NCI-H1694 treated with DMSO at 0.1 percent for 48 hours (cell line): Measurements from ENCODE around the gene RPS14.
A peak's percentile ranks its signal among the peaks of the same experiment; 100 is the strongest.
"Not testable (repeated sequence)": the region's sequence is repeated elsewhere in the genome, so short reads cannot be mapped to it uniquely, and the experiment has no call there.

ENCODE experiments used
- DNase-seq: peaks from one replicate; lab custom pipeline; 2025; lab: John Stamatoyannopoulos, UW

RPS14 gene

DNA sequence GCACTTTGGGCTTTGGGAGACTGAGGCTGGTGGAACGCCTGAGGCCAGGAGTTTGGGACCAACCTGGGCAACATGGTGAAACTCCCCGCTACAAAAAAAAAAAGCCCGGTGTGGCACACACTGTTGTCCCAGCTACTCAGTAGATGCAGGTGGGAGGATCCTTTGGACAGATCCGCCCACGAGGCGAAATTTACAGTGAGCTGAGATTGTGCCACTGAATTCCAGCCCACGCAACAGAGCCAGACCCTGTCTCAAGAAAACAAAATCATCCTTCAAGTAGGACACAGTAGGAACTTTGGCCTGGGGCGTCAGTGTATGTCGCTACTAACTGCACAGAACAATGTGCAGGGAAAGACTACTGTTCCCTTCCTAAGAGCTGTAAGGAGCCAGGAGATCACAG, 4.8 kb downstream of the RPS14 start:
- no peak for DNase-seq

DNA sequence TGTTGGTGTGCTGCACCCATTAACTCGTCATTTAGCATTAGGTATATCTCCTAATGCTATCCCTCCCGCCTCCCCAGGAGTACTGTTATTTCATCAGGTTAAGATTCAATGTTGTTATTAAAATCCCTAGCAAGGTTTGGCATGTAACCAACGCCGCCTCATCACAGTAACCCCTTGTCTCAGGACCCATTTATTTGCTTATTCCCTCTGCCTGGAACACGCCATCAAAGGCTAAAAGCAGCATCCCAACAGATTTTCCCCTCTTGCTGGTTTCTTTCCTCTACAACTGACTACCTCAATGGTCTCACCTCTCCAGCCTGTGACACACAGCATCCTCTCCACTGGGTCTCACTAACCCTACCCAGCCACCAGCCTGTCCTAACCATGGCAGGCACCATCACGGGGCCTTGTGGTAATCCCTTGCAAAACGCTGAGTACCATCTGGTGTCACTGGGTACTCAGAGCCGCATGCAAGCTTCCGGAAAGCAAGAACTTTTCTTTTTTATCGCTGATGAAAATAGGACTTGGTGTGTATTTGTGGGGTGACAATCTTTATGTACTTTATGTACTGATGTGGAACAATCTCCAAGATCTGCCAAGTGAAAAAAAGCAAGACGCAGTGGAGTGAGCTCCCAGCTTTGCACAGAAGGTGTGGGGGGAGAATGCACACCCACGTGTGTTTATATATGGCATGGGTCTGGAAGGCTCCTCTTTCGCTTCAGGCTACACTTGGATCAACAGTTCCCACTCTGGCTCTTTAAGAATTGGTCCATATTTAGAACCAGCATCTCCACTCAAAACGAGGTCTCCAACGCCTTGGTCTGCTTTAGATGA, 6.1 kb downstream of the RPS14 start:
- DNase-seq: no peak

DNA sequence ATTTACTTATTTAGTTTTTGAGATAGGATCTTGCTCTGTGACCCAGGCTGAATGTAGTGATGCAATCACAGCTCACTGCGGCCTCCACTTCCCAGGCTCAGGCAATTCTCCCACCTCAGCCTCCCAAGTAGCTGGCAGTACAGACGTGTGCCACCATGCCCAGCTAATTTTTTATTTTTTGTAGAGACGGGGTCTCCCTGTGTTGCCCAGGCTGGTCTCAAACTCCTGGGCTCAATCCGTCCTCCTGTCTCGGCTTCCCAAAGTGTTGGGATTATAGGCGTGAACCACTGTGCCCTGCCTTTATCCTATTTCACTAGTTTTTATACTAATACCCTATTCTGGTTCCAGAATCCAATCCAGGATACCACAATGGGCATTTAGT, 6.8 kb downstream of the RPS14 start:
- DNase-seq: no peak

DNA sequence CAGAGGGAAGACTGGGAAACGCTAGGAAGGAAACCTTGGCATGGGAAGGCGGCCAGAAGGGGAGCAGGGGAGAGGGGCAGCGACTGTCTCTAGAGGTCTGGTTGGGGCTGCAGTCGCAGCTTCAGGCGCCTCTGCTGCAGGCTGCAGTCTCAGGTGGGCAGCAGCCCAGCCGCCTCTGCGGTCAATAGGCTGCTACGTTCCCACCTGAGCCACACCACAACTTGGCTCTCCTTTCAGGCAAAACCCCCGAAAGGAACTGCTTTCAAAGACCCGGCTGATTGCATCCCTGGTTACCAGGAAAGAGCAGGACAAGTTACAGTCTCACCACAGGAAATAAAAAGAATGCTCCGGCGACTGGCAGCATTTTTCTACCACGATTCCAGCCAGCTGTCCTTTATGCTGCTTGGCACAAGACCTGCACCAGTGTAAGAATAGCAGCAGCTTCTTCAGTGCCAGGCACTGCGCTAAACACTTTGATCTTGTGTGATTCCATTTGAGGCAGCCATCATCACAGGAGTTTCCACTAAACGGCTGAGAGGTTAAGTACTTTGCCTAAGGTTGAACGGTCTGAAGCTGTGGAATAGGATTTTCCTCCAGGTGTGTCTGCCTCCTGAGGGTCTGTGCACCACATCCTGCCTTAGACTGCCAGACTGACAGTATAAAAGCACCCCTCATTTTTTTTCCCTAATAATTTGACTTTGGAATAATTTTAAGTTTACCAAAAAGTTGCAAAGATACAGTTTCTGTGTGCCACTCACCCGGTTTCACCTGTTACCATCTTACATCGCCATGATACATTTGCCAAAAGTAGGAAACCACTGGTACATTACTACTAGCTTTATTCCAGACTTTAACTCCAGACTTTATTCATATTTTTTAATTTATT, 7.5 kb downstream of the RPS14 start:
- no peak for DNase-seq

DNA sequence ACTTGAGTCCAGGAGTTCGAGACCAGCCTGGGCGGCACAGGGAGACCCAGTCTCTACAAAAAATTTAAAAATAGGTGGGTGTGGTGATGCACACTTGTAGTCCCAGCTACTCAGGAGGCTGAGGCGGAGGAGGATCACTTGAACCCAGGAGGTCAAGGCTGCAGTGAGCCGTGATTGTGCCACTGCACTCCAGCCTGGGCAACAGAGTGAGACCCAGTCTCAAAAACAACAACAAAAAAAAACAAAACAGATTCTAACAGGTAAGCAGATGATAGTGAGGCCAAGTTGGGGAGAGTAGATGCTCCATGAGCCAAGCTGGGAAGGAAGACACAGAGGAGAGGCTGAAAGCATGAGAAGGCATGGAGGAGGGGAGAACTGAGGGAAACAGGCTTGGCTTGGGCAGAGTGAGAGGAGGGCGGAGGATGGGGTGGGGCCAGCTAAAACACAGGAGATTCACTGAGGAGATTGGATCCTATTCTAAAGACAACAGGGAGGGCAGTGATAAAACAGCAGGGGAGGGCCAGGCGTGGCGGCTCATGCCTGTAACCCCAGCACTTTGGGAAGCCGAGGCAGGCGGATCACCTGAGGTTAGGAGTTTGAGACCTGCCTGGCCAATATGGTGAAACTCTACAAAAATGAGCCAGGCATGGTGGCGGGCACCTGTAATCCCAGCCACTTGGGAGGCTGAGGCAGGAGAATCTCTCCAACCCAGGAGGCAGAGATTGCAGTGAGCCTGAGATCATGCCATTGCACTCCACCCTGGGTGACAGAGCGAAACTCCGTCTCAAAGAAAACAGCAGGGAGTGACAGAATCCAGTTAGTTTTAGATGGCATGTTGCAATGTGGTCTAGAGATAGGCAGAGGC, 8.4 kb downstream of the RPS14 start:
- no peak for DNase-seq

DNA sequence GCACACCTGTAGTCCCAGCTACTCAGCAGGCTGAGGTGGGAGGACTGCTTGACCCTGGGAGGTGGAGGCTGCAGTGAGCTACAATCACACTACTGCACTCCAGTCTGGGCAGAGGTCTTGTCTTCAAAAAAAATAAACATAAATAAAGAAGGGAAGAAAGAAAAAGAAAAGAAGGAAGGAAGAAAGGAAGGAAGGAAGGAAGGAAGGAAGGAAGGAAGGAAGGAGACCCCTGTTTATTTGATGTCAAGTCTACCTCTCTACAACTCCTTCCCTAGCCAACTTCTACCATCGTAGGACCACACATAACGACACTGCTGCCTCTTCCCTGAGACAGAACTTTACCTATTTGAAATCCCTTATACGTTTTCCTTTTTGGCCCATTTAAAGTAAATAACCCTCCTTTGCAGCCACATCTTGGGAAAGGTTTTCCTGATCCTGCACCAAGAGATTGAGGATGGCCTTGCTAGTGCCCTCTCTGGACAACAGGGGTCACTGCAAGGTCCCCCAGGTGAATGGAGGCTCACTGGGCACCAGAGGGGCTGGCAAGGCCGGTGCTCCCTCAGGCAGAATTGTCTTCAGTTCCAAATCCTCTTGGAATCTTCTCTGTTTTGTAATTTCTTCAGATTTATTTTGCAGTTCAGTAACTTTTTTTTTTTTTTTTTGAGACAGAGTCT, 10.5 kb downstream of the RPS14 start:
- no peak for DNase-seq

DNA sequence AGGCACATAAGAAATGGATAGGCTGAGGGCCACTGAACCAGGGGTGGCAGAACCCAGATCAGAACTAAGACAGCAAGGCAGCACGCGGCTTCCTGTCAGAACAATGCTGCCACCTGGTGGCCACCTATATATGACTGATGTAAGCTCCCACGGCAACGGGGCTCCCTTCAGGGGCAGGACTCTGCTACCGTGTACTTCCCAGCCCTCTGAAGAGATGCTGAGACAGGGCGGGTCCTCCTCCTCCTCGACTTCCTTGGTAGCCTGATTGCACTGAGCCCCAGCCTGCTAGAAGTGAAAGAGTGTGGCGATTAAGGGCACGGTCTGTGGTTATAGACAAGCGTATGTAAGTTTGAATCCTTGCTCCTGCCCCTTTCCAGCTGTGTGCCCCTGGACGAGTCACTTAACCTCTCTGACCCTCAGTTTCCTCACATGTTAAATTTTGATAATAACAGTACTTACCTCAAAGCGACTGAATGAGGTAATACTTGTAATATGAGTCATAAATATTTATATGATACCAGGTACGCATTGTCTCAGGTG, 13.3 kb downstream of the RPS14 start:
- DNase-seq: peak; percentile 75

DNA sequence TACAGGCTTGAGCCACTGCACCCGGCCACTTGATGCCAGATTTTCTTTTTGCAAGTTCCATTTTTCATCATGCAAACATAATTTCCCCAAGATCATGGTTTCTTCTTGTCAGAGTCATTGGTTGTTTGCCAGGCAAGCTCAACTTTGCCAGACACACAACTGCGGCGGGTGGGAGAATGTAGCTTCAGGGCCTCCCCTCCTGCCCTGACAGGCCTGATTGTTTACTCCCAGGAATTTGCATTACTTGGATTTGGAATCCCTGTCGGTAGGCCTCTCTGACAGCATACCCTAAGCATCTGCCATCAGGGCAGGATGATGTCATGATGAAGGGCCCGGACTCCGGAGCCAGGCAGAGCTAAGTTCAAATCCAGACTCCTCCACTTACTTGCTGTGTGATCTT, 15.1 kb downstream of the RPS14 start:
- DNase-seq: no peak

DNA sequence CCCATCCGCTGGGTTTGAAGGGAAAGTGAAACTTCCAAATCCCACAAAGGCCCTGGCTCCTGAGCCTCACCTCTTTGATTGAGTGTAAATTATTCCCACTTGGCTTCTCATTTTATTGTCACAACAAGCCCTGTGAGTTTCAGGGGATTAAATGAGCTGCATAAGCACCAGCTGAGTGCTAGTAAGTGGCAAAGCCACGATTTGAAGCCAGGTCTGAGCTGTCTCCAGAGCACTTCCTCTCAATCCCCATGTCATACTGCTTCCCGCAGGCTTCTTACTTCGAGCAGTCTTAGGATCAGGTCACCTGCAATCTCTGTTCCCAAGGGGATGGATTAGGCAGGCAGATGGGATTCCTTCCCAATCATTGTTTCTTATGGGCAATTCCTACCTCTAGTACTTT, 18.0 kb downstream of the RPS14 start:
- no peak for DNase-seq

DNA sequence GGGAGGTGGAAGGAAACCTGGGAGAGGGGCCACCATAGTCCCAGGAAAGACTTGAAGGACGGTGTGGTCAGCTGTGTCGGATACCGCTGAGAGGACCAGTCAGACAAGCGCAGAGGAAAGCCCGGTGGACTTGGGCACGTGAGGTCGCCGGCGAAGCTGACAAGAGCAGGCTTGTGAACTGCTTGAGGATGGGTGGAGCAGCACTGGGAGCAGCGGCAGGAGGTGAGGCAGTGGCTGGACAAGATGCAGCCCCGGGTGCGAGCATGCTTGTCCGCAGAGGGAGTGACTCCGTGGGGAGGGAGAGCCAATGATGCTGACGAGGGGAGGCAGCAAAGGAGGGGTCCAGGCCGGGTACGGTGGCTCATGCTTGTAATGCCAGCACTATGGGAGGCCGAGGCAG, 18.5 kb downstream of the RPS14 start:
- no peak for DNase-seq

DNA sequence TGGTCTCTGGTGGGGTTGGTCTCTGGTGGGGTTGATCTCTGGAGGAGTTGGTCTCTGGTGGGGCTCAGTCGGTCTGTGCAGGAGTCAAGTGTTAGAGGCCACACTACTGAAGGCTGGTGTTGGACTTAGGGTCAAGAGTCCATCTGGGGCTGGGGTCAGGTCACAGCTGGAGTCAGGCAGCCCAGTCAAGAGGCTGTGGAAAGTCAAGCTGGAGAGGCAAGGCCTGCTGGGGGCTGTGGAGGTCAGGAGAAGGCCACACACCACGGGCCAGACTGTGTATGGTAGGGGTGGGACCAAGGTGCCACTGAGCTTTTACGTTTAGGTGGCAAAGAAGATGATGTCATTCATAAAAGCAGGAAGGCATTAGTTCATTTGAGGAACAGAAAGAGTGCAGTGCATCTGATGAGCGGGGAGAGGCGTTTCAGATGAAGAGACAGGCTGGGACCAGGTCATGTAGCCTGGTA, 20.1 kb downstream of the RPS14 start:
- no peak for DNase-seq

DNA sequence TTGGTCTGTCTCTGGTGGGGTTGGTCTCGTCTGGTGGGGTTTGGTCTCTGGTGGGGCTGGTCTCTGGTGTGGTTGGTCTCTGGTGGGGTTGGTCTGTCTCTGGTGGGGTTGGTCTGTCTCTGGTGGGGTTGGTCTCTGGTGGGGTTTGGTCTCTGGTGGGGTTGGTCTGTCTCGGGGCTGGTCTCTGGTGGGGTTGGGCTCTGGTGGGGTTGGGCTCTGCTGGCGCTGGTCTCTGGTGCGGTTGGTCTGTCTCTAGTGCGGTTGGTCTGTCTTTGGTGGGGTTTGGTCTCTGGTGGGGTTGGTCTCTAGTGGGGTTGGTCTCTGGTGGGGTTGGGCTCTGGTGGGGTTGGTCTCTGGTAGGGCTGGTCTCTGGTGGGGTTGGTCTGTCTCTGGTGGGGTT, 20.6 kb downstream of the RPS14 start:
- no peak for DNase-seq

DNA sequence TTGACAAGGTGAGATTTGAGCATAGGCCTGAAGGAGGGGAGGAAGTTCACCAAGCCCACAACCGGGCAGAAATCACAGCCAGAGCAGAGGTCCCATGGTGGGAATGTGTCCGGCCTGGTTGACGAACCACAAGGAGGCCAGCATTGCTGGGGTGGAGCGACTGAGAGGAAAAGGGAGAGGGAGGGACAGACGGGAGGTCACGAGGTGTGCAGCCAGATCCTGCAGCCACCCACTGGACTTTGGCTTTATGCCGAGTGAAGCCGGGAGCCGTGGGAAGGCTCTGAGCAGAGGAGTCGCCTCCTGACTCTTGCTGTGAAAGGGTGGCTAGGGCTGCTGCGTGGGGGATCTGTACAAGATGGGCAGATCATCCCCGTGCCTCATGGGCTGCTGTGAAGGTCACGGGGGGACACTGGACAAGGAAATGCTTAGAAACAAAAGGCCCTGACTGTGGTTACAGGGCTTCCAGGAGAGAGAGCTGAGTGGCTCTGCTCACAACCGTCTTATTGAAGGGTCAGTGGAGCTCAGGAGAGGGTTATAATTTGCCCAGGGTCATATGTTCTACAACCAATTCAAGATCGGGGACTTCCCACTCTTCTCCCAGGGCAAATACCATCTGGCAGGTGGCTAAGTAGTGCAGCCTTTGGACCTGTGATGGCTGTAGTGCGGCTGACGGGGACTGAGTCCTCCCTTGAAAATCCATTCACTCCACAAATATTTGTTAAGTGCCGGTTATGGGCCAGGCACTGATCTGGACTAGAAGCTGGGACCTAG, 21.2 kb downstream of the RPS14 start:
- DNase-seq: no peak

DNA sequence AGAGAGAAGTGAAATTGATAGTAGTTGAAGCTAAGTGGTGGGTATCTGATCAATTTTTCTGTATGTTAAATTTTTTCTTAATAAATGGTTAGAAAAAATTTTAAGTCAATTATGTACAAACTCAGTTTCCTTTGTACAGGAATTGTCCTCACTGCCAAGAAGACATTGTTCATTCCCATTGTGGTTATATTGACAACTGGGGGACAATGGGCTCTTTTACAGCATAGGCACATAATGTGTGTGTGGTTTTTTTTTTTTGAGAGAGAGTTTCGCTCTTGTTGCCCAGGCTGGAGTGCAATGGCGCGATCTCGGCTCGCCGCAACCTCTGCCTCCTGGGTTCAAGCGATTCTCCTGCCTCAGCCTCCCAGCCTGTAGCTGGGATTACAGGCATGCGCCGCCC, 23.4 kb downstream of the RPS14 start:
- not testable (repeated sequence) for DNase-seq

DNA sequence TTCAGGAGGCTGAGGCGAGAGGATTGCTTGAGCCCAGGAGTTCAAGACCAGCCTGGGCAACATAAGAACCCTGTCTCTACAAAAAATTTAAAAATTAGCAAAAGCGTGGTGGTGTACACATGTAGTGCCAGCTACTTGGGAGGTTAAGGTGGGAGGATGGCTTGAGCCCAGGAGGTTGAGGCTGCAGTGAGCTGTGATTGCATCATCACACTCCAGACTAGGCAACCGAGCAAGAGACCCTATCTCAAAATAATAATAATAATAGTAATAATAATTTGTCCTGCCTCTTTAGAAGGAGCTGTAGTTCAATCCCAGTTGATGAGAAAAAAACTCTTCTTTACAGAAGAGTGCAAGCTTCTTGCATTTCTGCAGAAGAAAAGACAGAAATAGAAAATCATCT, 26.8 kb downstream of the RPS14 start:
- no peak for DNase-seq

DNA sequence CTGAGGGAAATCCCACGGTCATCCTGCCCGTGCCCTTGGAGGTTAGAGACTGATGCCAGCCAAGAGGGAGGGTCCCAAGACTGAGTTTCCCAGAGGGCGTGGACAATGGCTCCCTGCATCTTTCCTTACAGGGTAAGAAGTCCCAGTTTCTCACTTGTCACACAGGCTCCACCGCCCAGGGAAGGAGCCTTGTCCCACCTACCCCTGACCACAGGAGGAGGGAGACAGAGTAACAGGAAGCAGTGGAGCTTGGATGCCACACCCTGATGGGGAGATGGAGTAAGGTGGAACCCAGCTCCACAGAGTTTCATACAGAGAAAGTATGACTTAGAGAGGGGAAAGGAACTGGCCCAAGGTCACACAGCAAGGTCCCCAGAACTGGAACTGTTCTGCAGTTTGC, 27.5 kb downstream of the RPS14 start:
- no peak for DNase-seq

DNA sequence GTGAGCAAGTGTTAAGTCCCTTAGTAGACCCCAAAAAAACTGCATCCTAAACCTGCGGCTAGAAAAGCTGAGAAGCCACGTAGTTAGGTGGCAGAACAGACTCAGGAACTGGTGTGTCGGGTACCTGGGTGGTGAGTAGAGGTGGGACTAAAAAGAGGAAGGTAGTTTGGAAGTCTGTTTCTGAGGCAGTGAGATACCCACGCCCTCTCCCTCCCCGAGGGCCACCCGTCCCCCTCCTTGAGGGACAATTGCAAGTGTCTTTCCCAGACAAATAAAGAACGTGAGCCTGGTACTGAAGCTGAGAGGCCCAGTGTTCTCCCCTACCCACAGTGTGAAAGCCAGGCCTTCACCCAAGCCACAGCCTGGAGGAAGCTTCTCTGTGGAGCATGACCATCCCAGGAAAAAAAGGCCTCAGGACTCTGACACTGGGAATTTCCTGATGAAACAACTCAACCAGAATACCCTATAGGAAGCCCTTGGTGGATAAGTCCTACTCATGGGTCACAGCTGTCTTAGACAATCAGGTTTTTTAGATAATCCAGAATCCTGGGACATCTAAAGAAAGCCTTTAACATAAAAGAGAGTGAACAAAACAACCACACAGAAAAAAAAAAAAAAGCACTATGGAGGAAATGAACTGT, 29.8 kb downstream of the RPS14 start:
- no peak for DNase-seq

DNA sequence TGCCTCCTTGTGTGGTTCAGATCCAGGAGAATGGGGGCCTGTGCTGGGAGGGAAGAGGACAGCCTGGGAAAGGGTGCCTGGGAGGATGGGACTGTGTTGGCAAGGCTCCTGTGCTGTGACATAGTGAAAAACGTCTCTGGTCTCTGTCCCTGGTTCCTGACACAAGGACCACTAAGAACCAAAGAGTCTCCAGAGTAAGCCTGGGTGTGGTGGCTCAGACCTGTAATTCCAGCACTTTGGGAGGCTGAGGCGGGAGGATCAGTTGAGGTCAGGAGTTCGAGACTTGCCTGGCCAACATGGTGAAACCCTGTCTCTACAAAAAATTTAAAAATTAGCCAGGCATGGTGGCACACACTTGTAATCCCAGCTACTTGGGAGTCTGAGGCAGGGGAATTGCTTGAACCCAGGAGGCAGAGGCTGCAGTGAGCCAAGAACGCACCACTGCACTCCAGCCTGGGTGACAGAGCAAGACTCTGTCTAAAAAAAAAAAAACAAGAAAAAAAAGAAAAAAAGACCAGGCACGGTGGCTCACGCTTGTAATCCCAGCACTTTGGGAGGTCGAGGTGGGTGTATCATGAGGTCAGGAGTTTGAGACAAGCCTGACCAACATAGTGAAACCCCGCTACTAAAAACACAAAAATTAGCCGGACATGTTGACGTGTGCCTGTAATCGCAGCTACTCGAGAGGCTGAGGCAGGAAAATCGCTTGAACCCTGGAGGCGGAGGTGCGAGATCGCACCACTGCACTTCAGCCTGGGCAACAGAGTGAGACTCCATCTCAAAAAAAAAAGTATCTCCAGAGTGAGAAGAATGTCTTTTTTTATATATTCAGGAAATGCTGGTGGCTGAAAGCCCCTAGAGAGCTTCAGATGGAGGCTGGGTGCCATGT, 35.4 kb downstream of the RPS14 start:
- not testable (repeated sequence) for DNase-seq
